Putamen (tissue), 1 donor: Measurements from ENCODE around the gene ARHGAP29.

ENCODE experiments used
- DNase-seq: peaks from one replicate; pipeline ENCODE4 v3.0.0-alpha.2; 2016; ENCODE audit warnings: low spot score

Gene ARHGAP29

GRCh38 chr1:94259635-94260289, 22.4 kb upstream of the ARHGAP29 start:
- DNase-seq = no peak

- no peak for DNase-seq
These were observed 21.5 kb upstream of the ARHGAP29 start for GRCh38 chr1:94258873-94259331.

- DNase-seq = no peak
These were observed 20.1 kb upstream of the ARHGAP29 start for GRCh38 chr1:94257444-94257843.

DNA sequence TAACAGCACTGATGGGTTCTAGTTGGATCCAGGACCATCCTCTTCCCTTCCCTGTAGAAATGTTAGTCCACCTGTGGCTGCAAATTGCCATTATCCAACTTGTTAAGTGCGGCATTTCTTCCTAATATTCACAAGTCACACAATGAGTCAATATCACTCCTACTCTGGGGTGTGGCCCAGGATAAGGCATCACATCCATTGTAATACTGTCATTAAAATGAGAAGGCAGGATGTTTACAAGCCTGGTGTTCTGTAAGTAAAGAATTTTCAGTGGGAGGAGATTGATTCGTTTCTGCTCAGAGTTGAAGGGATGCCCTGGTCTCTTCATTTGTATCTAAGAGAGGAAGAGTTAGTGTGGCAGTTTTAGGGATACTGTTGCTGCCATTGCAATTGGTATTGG, 18.1 kb upstream of the ARHGAP29 start:
- DNase-seq = no peak

- no peak for DNase-seq
These were observed 16.9 kb upstream of the ARHGAP29 start for GRCh38 chr1:94254073-94254810.

GRCh38 chr1:94253456-94254017, 16.2 kb upstream of the ARHGAP29 start:
- DNase-seq = no peak

- DNase-seq = no peak
These were observed 13.0 kb upstream of the ARHGAP29 start for GRCh38 chr1:94250341-94250740.

DNA sequence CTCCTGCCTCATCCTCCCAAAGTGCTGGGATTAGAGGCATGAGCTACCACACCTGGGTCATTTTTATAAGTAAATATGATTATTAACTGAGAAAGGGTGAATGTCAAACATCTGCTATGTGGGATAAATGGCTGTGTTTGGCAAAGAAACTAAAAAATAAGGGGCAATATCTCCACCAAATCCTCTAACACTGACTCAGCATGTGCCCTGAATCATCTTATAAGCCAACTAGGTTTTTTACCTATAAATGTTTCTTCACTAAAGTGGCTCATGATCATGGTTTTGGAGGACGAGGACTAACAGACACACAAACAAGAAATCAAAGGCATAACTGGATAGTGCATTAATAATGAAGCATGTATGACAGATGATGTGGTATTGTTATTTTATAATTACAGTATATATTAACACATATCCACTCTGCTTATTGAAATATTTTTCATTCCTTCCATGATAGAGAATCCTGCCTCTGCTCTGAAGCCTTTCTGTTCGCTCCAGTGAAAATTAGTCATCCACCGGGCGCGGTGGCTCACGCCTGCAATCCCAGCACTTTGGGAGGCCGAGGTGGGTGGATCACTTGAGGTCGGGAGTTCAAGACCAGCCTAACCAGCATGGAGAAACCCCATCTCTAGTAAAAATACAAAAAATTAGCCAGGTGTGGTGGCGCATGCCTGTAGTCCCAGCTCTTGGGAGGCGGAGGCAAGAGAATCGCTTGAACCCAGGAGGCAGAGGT, 11.7 kb upstream of the ARHGAP29 start:
- no peak for DNase-seq

GRCh38 chr1:94247138-94248094, 10.0 kb upstream of the ARHGAP29 start:
- DNase-seq = no peak

GRCh38 chr1:94246692-94247137, 9.3 kb upstream of the ARHGAP29 start:
- DNase-seq = no peak

- DNase-seq = no peak
These were observed 8.5 kb upstream of the ARHGAP29 start for GRCh38 chr1:94245747-94246438.

DNA sequence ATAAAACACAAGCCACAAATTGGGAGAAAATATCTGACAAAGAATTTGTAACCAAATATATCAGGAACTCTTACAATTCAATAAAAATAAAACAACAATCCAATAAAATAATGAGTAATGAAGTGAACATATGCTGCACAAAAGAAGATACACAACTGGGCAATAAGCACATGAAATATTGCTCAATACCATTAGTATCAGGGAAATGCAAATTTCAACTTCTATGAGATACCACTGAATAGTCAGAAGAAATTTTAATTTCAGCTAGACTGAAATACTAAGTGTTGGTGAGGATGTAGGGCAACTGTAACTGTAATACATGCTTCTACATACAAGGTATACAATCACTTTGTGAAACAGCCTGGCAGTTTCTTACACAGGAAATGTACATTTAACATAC, 7.4 kb upstream of the ARHGAP29 start:
- no peak for DNase-seq

GRCh38 chr1:94243665-94244064, 6.3 kb upstream of the ARHGAP29 start:
- no peak for DNase-seq

DNA sequence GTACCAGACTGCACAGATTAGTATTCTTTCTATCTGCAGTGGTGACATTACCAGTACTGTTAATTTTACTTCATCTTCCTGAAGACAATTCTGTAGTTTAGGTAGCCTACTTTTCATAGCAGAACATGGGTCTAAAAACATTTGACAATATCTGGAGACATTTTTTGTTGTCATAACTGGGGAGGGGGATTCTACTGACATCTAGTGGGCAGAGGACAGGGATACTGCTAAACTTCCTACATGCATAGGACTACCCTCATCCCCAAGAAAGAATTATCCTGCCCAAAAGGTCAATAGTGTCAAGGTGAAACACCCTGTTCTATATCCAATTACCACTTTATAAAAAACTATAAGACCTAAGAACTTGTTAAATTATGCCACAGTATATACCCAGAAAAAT, 3.4 kb upstream of the ARHGAP29 start:
- no peak for DNase-seq

- no peak for DNase-seq
These were observed 2.4 kb upstream of the ARHGAP29 start for GRCh38 chr1:94239796-94240195.

DNA sequence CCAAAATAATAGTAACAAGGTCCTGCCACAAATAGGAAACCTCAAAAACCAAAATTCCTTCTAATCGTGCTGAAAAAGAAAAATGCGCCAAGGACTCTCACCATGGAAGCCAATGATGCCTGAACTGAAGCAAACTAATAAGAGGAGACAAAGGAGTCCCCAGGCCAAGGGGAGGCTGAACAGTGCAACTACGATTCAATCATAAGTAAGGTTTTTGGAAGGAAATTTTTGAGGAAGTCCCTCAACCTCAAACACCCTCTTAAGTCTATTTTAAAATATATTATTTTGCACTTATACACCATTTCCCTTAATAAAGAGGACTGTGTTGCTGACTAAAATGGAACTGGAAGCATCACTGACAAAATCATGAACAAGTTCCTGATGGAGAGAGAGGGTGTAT, 1.7 kb upstream of the ARHGAP29 start:
- no peak for DNase-seq

DNA sequence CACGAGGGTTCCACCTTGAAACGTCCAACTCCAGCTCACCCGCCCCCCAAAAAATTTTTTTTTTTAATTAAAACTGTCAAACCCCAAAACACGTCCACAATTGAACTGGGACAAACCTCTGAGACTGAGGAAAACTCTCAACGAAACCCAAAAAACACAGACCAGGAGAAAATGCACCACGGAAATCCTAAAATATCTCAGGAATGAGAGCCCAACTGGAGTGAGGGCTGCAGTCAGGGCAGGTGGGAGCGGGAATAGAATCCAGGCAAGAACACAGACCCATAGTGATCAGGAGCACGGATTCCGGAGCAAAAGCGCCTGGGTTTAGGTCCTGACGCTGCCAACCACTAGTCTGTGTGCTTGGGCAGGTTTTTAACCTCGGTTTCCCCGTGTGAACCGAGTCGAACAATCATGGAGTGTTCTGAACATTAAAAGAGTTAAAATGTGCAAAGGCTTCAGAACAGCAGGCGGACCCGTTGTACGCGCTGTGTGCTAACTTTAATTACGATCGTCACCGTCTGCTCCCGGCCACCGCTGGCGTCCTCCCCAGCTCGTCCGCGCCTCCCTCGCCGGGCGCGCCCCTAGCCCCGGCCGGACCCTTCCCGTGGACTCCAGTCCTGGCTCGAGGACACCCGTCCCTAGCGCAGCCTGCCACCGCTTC, 624 bp downstream of the ARHGAP29 start:
- DNase-seq = no peak

DNA sequence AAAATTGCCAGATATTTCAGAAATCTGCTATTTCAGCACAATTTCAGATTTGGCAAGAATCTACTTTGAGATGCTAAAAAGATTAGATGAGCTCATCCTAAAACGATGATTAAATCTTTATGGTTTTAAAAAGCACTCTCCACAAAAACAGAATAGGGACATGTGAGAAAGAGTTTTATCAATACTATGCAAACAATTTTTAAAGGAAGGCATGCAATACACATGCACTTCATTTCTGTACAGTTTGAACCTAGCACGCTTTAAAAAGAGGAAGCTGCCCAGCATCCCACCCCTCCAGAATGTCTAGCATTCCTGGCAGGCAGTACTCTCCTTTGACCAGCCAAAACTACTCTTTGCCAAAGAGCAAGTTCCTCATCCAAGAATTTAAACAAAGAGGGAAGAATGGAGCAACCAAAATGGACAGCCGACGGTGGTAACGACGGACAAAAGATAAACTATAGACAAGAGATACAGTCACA, 1.3 kb downstream of the ARHGAP29 start:
- no peak for DNase-seq

- DNase-seq = no peak
These were observed 2.0 kb downstream of the ARHGAP29 start for GRCh38 chr1:94235189-94236012.
